ENCODE results near the gene PGS1.

Gene PGS1

DNA sequence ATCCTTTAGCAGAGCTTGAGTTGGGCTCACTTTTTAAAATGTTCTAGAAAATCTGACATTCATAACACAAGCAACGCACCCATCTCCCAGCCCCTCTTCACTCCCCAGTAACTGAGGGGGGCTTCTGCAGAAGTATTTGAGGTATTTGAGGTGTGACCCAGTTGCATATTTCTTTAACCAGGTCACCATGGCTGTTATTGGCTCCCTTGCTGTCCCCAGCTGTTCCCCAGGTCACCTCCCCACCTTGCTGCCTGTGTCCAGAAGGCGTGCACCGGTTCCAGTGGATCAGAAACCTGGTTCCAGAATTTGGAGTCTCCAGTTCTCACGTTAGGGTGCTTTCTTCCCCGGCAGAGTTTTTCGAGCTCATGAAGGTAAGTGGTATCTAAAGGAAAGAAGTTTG, 13.8 kb downstream of the PGS1 start:
- CTCF ChIA-PET: interaction anchor here (0.9 to 4.0 kb wide), 10 partner anchors 9 to 142 kb away, joined by 3 to 22 read pairs (median 6); partner anchors contain the start of gene SOCS3
- no peak overlapping the region for H3K4me3 ChIP-seq (ENCODE audit: low read depth, low read length)
- no peak for DNase-seq (ENCODE audit: low read depth, low spot score)
- POLR2A ChIA-PET: interaction anchor here (0.8 to 1.8 kb wide), 4 partner anchors 9 to 33 kb away, joined by 3 to 6 read pairs (median 4); partner anchors contain the start of gene SOCS3
- TF ChIP-seq CTCF (IDR thresholded peaks at IDR 0.05; ENCODE audit: insufficient read depth, low read length, missing control alignments): no peak

- ChIA-PET POLR2A (no interaction called here), CTCF (interaction anchor here (0.6 to 4.0 kb wide), 3 partner anchors 29 to 104 kb away, joined by 3 to 19 read pairs (median 3); no protein-coding TSS in a partner anchor)
- no peak for DNase-seq (ENCODE audit: low read depth, low spot score)
- TF ChIP-seq CTCF (IDR thresholded peaks at IDR 0.05; ENCODE audit: insufficient read depth, low read length, missing control alignments): no peak
- H3K4me3 ChIP-seq (ENCODE audit: low read depth, low read length): no peak overlapping the region
Observed at GRCh38 chr17:78393575-78393974, 15.1 kb downstream of the PGS1 start.

DNA sequence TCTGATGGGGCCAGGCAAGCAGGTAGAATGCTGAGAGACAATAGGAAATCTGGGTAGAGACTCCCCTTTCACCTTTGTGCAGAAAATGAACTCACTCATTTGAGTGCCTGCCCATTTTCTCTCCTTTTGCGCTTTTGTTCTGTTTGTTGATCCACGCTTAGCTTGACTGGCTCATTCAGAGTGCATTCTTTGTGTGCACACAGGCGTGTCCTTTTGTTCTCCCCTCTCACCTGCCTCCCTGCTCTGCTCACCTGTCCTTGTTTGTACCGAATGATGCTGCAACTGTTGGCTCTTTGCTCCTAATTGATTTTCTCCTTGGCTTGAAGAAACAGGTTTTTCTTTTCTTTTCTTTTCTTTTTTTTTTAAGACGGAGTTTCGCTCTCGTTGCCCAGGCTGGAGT, 15.8 kb downstream of the PGS1 start:
- DNase-seq (ENCODE audit: low read depth, low spot score): no peak
- H3K4me3 ChIP-seq (ENCODE audit: low read depth, low read length): no peak overlapping the region
- TF ChIP-seq CTCF (IDR thresholded peaks at IDR 0.05; ENCODE audit: insufficient read depth, low read length, missing control alignments): no peak
- POLR2A ChIA-PET: no interaction called here
- CTCF ChIA-PET: interaction anchor here (4.0 kb wide), 1 partner anchor 28 kb away, joined by 19 read pairs; no protein-coding TSS in a partner anchor

GRCh38 chr17:78395155-78395554, 16.7 kb downstream of the PGS1 start:
- H3K4me3 ChIP-seq (ENCODE audit: low read depth, low read length): no peak overlapping the region
- DNase-seq (ENCODE audit: low read depth, low spot score): no peak
- no peak for TF ChIP-seq CTCF (IDR thresholded peaks at IDR 0.05; ENCODE audit: insufficient read depth, low read length, missing control alignments)
- ChIA-PET POLR2A (no interaction called here), CTCF (interaction anchor here (1.0 to 1.9 kb wide), 3 partner anchors 12 to 143 kb away, joined by 3 to 6 read pairs (median 4); no protein-coding TSS in a partner anchor)

GRCh38 chr17:78396441-78397337, 18.2 kb downstream of the PGS1 start:
- ChIA-PET CTCF (interaction anchor here (0.9 to 2.2 kb wide), 11 partner anchors 9 to 146 kb away, joined by 3 to 6 read pairs (median 5); no protein-coding TSS in a partner anchor), POLR2A (interaction anchor here (1.2 to 1.3 kb wide), 2 partner anchors 13 to 22 kb away, joined by 5 read pairs; no protein-coding TSS in a partner anchor)

More at GRCh38 chr17:78396441-78397337, 18.2 kb downstream of the PGS1 start:
- TF ChIP-seq CTCF (IDR thresholded peaks at IDR 0.05; ENCODE audit: insufficient read depth, low read length, missing control alignments): no peak
- no peak for DNase-seq (ENCODE audit: low read depth, low spot score)
- H3K4me3 ChIP-seq (ENCODE audit: low read depth, low read length): no peak overlapping the region
